HG03039 (cell line): ENCODE measurements around the gene ATP8A2.

ENCODE experiments used
- ATAC-seq: cut with Tn5 transposase; IDR thresholded peaks from one replicate; pipeline ENCODE4 v1.9.1; 2021; ENCODE audit warnings: mild to moderate bottlenecking, moderate library complexity; ENCODE audit not compliant: unreplicated experiment

Gene ATP8A2

GRCh38 chr13:25608181-25608580 lies 236.4 kb downstream of the ATP8A2 start:
- no peak for ATAC-seq

DNA sequence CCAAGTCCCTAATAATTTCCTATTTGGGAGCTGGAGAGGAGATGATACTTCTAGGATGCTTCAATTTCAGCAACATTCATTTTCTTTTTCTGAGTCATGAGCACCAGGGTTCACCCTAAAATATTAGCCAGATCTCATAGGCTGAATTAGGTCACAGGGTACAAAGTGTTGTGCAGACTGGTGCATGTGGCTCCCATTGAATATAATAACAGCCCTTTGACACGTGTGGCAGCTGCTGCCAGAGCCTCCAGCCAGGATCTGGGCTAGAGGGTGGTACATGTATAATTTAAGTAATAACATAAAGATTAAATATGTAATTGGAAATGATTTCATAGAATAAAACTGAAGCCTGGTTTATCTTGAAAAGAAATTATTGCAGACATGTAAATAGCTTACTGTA lies 244.9 kb downstream of the ATP8A2 start:
- no peak for ATAC-seq

DNA sequence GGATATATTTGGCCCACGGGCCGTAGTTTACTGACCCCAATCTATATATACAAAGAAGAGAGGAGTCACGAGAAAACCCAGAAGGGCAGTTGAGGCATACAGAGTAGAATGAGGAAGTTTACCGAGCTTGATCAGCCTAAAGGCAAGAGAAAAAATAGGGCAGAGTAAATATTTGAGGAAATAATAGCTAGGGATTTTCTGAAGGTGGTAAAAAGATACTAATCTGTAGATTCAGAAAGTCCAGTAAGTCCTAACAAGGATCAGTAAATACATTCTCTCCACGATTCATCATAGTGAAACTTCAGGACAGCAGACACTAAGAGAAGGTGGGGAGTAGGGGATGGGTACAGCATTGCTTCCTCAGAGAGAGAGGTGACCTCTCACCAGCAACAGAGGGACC lies 248.1 kb downstream of the ATP8A2 start:
- ATAC-seq: no peak

DNA sequence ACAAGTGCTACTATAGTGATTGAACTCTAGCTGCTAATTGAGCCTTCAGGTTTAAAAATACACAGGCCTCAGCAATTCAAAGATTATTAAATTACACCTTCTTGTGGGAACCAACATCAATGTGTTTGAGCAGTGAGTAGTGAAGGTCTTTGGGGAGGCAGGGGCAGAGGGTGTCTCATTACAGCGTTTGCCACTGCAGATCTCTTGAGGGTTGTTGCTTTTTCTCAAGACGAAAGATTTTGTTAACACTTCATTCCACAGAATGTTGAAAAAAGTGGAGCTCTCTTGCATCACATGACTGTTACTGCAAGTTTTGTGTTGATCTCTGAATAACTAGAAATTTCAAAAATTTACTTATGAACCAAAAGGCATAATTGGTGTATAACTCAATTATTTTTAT lies 253.6 kb downstream of the ATP8A2 start:
- ATAC-seq: no peak

GRCh38 chr13:25630329-25630900 lies 258.6 kb downstream of the ATP8A2 start:
- ATAC-seq: no peak

GRCh38 chr13:25632166-25632888 lies 260.6 kb downstream of the ATP8A2 start:
- ATAC-seq: no peak

DNA sequence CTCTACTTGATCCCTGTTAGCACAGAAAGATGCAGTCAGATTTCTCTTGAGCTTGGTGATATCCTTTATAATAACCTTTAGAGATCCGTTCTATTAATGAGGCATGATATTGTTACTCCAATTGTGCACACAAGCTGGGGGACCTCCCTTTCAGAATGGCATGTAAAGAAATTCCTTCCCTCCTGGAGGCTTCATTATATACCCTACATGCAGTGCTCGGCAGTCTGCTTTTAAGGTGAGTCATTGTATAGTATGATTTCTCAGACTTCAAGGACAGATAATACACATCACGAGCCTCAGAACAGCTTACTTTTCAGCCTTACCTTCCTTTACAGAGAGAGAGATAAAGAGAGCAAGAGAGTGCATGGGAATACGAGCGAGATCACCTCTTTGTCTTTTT lies 261.3 kb downstream of the ATP8A2 start:
- no peak for ATAC-seq

GRCh38 chr13:25645681-25646080 lies 273.9 kb downstream of the ATP8A2 start:
- no peak for ATAC-seq

DNA sequence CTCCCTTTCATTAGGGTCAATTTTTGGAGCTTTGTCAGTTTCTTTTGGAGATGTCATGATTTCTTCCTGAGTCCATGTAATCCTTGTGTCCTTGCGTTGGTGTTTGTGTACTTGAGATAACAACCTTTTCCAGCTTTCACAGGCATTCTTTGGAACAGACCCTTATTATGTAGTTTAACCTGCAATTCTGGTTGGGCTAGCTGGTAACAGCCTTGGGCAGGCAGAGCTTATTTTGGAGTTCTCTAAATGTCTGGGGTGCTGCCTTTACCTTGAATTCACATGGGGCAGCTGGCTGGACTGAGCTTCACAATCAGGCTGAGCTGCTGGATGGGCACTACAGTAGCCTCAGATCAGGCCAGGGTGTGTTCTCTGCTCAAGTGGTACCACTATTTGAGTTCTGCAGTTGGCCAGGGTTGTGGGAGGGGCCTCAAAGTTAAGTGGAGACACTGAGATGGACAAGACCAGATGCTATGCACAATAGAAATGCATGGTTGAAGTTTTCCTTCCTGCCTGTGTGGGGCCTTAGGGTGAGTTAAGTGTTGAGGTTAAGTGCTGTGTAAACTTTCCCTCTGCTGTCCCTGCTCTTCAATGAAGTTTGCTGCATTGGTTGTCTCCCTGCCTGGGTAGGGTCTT lies 277.3 kb downstream of the ATP8A2 start:
- no peak for ATAC-seq

DNA sequence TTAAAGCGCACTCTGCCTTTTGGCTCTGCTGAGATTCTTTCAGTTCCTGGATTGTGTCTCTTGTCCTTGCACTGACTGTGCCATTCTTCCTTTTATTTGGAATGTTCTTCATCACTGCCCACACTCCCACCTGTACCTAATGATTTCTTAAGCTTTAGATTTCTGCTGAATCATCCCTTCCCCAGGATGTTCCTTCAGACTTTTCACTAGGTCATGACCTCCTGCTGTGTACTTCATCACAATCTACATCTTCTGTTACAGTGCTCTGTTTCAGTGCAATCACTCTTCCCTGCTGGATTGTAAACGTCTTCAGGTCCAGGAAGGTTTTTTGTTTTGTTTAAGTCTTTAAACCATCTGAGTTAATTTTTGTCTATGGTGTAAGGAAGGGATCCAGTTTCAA lies 281.0 kb downstream of the ATP8A2 start:
- no peak for ATAC-seq

DNA sequence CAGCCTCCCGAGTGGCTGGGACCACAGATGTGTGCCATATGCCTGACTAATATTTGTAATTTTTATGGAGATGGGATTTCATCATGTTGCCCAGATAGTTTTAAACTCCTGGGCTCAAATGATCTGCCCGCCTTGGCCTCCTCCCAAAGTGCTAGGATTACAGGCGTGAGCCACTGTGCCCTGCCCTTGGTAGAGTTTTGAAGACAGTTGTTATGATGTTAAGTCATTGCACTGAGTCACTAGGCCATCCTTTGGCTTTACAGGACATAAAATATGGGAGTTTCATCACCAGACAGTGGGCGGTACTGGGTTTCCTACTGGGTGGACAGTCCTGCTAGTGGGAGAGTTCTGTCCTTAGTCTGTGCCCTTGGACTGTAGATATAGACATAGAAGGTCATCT lies 282.5 kb downstream of the ATP8A2 start:
- no peak for ATAC-seq

DNA sequence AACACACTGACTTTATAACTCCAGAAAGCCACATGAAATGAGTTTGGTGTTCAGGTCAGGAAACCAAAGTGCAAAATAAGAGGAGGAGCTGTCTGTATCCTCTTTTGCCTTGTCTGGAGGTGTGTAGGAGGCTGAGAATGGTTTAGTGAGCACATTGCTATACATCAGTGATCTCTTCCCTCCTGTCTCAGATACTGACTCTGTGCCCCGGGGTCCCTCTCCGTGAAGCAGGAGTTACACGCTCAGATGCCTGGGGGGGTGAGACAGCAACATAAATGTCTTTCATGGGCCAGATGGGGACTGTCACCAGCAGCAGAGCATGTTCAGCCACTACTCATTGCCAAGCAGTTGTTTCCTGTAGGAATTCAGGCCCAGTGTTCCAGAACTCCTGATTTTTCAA lies 285.4 kb downstream of the ATP8A2 start:
- no peak for ATAC-seq

- ATAC-seq: no peak
These were observed 287.5 kb downstream of the ATP8A2 start for GRCh38 chr13:25659091-25659795.

DNA sequence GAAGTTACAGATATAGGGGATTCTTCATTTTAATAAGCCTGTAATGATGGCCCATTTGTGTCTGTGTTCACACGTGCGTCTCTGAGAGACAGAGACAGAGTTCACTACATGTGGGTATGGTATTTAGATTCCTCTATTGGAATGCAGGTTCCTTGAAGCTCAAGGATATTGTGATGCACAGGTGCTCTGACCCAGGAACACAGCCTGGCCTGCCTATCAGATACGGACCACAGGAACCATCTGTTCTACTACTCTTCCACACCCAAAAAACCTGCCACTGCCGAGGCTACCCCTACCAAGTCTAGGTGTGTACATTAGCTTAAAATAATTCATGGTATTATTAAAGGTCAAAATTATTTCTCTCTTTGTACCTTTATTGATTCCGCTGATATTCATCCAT lies 289.2 kb downstream of the ATP8A2 start:
- ATAC-seq: no peak

DNA sequence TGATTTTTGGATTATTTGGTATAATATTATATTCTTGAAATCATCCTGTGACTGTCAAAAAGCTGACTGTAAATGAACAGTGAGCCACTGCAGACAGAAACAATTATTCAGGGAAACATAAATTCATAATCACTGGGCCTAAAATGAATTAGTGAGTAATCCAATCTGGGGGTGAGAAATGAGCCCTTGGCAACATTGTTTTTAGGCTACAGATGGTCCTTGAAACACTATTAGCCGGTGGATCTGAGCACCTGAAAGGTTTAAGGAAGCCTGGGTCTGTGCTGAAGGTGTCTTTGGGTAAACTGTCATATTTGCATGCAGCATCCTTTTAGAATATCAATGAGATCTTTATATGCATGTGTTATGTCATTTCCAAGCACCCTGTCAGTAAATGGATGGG lies 290.7 kb downstream of the ATP8A2 start:
- no peak for ATAC-seq

DNA sequence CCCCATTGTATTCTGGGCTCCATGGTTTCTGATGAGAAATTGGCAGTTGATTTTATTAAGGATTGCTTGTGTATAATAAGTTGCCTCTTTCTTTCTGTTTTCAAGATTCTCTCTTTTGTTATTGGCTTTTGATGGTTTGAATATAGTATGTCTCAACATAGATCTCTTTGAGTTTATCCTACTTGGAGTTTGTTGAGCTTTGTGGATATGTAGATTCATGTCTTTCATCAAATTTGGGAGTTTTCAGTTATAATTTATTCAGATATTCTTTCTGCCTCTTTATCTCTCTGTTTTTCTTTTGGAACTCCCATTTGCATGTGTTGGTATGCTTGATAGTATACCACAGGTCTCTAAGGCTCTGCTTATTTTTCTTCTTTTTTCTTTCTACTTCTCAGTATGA lies 296.6 kb downstream of the ATP8A2 start:
- no peak for ATAC-seq

- ATAC-seq: no peak
These were observed 301.9 kb downstream of the ATP8A2 start for GRCh38 chr13:25673711-25674110.

- ATAC-seq: no peak
These were observed 302.6 kb downstream of the ATP8A2 start for GRCh38 chr13:25674371-25674770.

GRCh38 chr13:25675060-25675459 lies 303.3 kb downstream of the ATP8A2 start:
- ATAC-seq: no peak

GRCh38 chr13:25677956-25678355 lies 306.2 kb downstream of the ATP8A2 start:
- no peak for ATAC-seq

DNA sequence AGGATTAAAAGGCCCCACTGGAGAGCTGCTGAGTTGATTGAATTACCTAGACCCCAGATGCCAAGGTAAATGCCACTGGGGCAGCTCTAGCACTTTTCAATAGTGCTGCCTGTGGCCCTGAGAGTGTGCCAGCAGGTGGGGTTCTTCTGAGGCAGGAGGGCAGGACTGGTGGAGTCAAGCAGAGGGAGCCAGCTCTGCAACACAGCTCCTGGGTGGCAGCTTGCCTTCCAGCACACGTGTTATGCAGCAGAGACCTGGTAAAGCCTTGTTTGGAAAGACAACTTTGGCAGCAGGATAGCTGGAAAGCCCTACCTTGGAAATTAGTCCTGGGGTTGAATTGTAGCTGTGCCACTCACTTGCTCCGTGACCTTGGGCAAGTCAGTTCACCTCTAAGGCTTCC lies 306.6 kb downstream of the ATP8A2 start:
- ATAC-seq: no peak

- no peak for ATAC-seq
These were observed 307.4 kb downstream of the ATP8A2 start for GRCh38 chr13:25679159-25679558.
